ENCODE results near the gene AFAP1L2.
A peak's percentile ranks its signal among the peaks of the same experiment; 100 is the strongest.

Gene AFAP1L2

DNA sequence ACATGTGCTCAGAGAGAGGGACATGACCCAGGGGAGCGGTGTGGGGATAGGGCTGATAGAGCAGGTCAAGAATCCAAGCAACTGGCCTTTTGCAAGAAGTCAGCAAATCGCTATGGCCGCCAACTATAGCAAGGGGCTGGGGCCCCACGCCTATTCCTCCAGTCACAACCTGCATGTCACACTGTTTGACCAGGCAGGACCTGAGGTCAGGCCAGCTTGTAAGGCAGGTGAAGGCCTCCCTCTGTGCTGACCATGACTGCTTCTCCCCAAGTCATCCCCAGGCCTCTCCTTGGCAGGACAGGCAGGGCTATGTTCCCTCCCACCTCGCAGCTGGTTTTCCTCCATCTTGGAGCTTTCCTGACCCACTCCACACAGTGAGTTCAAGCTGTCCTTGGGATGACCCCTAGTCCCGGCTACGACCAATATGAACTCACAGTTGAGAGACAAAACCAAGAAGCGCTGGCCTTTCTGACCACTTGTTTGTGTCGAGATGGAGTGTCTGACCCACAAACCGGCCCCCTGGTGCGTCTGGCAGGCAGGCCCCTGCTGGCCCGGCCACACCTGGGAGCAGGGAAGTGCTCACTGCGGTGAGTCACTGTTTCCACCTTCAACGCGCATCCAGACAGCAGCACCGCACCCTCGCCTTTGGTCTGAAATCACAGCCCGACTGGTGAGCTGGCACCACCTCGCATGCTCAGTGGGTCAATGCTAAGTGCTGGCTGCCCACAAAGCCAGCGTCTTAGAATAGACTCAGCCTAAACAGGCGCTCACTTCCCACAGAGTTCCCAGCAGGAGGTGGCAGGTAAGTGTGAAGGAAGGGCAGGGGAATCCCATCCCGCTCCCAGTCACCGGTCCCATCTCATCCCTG is 83.8 kb downstream of the AFAP1L2 start:
- Mint-ChIP-seq H3K27ac (no peak overlapping the region), H3K9me3 (no peaks in the 10 kb centered on the region), H3K4me3 (no peak overlapping the region), H3K27me3 (ENCODE audit: low read depth) (no peaks in the 10 kb centered on the region), H3K36me3 (ENCODE audit: low read depth) (peaks cover 28% of the 10 kb centered on the region), H3K4me1 (peaks cover 4% of the 10 kb centered on the region)
- TF ChIP-seq CTCF (IDR thresholded peaks at IDR 0.05; ENCODE audit: unreplicated experiment in 3 of 3) = no peak

DNA sequence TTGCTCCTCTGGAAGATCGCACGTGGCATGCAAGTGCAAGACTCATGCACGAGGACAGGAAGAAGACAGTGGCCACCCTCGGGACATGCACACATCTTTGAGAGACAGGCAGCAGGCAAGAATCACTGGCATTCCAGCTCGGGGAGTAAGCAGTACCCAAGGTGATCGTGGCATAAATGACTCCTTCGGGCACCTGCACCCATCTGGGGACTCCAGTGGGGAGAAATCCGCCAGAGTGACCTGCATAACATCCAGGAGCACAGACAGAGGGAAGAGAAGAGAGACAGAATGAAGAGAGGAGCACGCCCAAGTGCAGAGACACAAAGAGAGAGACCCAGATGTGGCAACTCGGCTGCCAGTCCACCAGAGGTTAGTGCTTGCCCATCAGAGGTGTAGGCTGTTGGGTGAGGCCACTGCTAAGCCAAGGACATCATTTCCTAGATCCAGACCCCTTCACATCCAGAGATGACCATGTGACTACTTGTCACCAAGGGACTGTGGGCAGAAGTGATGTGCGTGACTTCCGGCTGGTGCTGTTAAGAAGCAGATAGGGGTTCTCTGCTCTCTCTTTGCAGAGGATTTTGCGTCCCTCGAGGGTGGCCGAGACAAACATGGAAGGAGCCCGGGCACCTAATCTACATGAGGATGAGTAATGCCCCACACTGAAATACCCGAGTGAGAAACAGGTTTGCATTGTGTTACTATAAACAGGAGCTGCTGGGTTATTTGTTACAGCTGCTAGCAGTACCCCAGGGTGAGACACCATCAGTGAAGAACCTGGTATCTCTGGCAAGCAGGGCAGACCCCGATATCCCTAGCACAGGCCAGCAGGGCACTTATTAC is 84.7 kb downstream of the AFAP1L2 start:
- Mint-ChIP-seq H3K36me3 (ENCODE audit: low read depth) (peaks cover 28% of the 10 kb centered on the region), H3K9me3 (no peaks in the 10 kb centered on the region), H3K27me3 (ENCODE audit: low read depth) (no peaks in the 10 kb centered on the region), H3K4me1 (peaks cover 4% of the 10 kb centered on the region), H3K27ac (no peak overlapping the region), H3K4me3 (no peak overlapping the region)
- TF ChIP-seq CTCF (IDR thresholded peaks at IDR 0.05; ENCODE audit: unreplicated experiment in 3 of 3) = no peak

- no peaks in the 10 kb centered on the region for H3K27me3 Mint-ChIP-seq (ENCODE audit: low read depth)
- peaks cover 18% of the 10 kb centered on the region for H3K36me3 Mint-ChIP-seq (ENCODE audit: low read depth)
- no peak overlapping the region for H3K4me3 Mint-ChIP-seq
- no peak for TF ChIP-seq CTCF (IDR thresholded peaks at IDR 0.05; ENCODE audit: unreplicated experiment in 3 of 3)
- H3K9me3 Mint-ChIP-seq = no peaks in the 10 kb centered on the region
- no peaks in the 10 kb centered on the region for H3K4me1 Mint-ChIP-seq
- peak overlapping the region in 2 of 3 experiments; percentile 0 to 4 for H3K27ac Mint-ChIP-seq
These were observed 87.6 kb downstream of the AFAP1L2 start for GRCh38 chr10:114316744-114317143.

DNA sequence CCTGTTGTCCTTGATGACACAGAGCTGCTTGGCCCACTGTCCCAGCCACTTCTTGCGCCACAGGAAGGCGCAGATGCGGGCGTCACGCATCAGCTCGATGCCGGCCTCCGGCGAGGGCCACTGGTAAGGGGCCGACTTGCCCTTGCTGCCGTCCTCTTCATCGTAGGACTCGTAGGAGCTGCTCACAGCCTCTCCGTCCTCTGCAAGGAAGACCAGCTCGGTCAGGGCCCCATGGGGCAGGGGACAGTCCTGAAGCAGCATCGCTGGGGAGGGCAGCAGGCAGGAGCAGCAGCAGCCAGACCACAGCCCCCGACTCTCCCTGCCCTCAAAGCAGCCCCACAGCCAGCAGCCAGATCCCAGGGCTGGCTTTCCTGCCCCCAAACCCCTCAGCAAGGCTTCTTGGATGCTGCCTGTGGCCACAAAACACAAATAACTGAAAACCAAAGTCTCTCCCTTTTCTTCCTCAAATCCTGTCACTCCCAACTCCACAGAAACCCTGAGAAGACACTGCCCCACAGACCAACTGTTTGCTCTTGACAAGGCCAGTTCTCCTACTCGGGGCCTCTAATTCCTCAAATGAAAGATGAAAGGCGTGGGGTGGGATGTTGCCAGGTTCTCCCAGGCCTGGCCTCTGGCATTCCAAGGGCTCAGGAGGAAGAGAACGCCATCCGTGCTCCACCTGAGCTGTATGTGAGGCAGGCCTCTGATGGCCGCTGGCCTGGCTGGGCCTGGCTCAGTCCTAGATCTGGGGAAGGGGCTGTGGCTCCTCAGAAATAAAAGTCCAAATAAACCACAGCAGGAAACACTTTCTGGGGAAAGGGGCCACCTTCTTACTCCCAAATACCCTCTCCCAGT is 88.5 kb downstream of the AFAP1L2 start:
- no peak for TF ChIP-seq CTCF (IDR thresholded peaks at IDR 0.05; ENCODE audit: unreplicated experiment in 3 of 3)
- H3K27ac Mint-ChIP-seq = peak overlapping the region in 2 of 3 experiments; percentile 0 to 28
- H3K27me3 Mint-ChIP-seq (ENCODE audit: low read depth) = no peaks in the 10 kb centered on the region
- H3K4me1 Mint-ChIP-seq = no peaks in the 10 kb centered on the region
- H3K36me3 Mint-ChIP-seq (ENCODE audit: low read depth) = peaks cover 10% of the 10 kb centered on the region
- no peak overlapping the region for H3K4me3 Mint-ChIP-seq
- no peaks in the 10 kb centered on the region for H3K9me3 Mint-ChIP-seq

DNA sequence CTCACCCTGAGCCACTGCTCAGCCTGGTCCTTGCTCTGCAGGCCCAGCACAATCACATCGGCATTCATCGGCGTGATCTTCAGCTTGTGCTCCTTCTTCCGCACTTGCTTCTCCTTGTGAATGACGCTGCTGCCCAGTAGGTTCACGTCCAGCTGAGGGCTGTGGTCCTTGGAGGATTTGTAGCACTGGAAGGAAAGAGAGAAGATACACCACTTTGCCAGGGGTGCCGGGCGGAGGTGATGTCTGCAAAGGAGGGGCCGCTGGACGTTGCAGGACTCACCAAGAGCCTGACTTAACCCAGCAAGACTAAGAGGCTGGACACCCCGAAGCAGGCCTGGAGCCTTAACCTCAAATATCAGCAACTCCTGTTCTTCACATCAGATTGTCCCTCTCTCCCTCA is 90.4 kb downstream of the AFAP1L2 start:
- TF ChIP-seq CTCF (IDR thresholded peaks at IDR 0.05; ENCODE audit: unreplicated experiment in 3 of 3) = no peak
- Mint-ChIP-seq H3K9me3 (no peaks in the 10 kb centered on the region), H3K27me3 (ENCODE audit: low read depth) (no peaks in the 10 kb centered on the region), H3K4me1 (no peaks in the 10 kb centered on the region), H3K27ac (no peak overlapping the region), H3K4me3 (no peak overlapping the region), H3K36me3 (ENCODE audit: low read depth) (peaks cover 4% of the 10 kb centered on the region)

All from nephron (organoid).